ENCODE measurements around the gene SF3A1. TPM values are rescaled to one million over a fixed set of nuclear protein-coding genes. Genes with fewer than 3 reads are reported as not detected.

SF3A1 gene
- total and polyA plus RNA-seq, 2 of the 8 experiments (the other 6 are each of a cell fraction or from before 2014, with no cell fraction given): 27.8 to 285 TPM

DNA sequence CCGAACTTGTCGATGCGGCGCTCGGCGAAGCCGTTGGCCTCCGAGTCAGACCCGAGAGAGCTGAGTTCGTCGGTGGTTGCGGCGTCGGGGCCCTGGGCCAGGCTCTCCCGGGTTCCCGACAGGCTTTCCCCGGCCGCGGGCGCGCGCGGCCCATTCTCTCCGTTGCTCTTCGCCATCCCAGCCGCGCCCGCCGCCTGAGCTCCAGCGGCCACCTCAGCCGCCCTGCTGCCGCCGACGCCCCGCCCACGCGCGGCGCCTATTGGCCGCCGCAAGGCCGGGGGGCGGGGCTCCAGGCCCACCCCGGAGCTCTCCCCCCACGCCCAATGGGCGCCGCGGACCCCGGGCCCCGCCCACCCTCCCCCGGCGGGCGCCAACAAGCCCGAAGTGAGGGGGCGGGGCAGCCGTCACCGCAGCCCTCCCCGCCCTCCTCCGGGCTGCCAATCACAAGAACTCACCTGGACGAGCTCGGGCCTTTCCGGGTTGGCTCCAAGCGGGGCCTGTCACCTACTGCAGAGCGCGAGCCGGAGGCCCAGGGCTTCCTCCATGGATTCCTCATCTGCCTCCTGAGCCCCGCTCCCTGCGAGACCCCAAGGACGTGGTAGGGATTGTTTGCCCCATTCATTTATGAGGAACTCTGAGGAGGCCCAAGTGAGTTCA, 29.9 kb downstream of the SF3A1 start, which contains the start of gene TBC1D10A:
TSS of gene TBC1D10A (minus strand) at position 236 of the 657 bp plus-strand sequence. CDS start at position 176, 60 bp downstream.
- no peak for FAIRE-seq
- Histone ChIP-seq H2AFZ (ENCODE audit: low read length) (peak within 1 kb of the TSS; percentile 90), H4K91ac (replicated peaks; ENCODE audit: insufficient read length, low read length) (no peak within 1 kb of the TSS), H2AK5ac (ENCODE audit: low read depth, low read length) (no peak within 1 kb of the TSS), H2BK5ac (ENCODE audit: low read depth, low read length) (0 out of 2 replicates have a peak within 1 kb of the TSS, but pooled peaks have one; percentile 35), H3K27ac (ENCODE audit: low read depth, low read length) (peak within 1 kb of the TSS; percentile 5; the same call in 1 of the 2 replicates), H3K4me1 (replicated peaks in 1 of 4; ENCODE audit: control insufficient read depth in 3 of 4, insufficient read depth in 4 of 4, low read length in 3 of 4) (peaks cover 0 to 14% (median 7%) of the 10 kb centered on the region in 4 experiments; a peak in 6 of 7 replicates), H3K79me1 (ENCODE audit: low read depth, low read length) (no peaks in the 10 kb centered on the region; the same call in none of the 2 replicates), H3K36me3 (ENCODE audit: control insufficient read depth in 2 of 4, insufficient read depth in 4 of 4, low read length in 3 of 4) (peaks cover 0 to 10% (median 3%) of the 10 kb centered on the region in 4 experiments; a peak in 2 of 8 replicates), H2BK15ac (ENCODE audit: low read length) (0 out of 2 replicates have a peak within 1 kb of the TSS, but pooled peaks have one; percentile 29), H2BK20ac (ENCODE audit: low read length) (0 out of 2 replicates have a peak within 1 kb of the TSS, but pooled peaks have one; percentile 1), H3K23ac (ENCODE audit: insufficient read length) (no peak within 1 kb of the TSS), H3K14ac (ENCODE audit: insufficient read length) (no peak within 1 kb of the TSS), H2BK120ac (replicated peaks; ENCODE audit: low read depth, low read length) (no peak within 1 kb of the TSS), H3K4ac (replicated peaks; ENCODE audit: insufficient read length, low read depth, low read length) (peak within 1 kb of the TSS; percentile 45), H4K8ac (ENCODE audit: extremely low read depth, insufficient read depth, low read length) (peak within 1 kb of the TSS; percentile 77), H3K9me3 (ENCODE audit: insufficient read depth in 2 of 2, low read depth in 1 of 2, low read length in 1 of 2) (no peaks in the 10 kb centered on the region), H3K4me3 (ENCODE audit: extremely low read depth in 1 of 4, insufficient read depth in 2 of 4, low read depth in 3 of 4, low read length in 4 of 4) (peak within 1 kb of the TSS; percentile 71 to 99 (median 75)), H2BK12ac (ENCODE audit: low read depth, low read length) (no peak within 1 kb of the TSS), H3K27me3 (replicated peaks in 1 of 4; ENCODE audit: control insufficient read depth in 3 of 4, extremely low read depth in 1 of 4, insufficient read depth in 3 of 4, low read length in 3 of 4) (no peaks in the 10 kb centered on the region), H4K5ac (ENCODE audit: insufficient read length, low read depth, low read length) (no peak within 1 kb of the TSS), H3K79me2 (ENCODE audit: control insufficient read depth in 1 of 2, insufficient read depth in 2 of 2, low read length in 2 of 2) (no peaks in the 10 kb centered on the region), H3K18ac (ENCODE audit: extremely low read depth, low read length) (no peak within 1 kb of the TSS; the same call in none of the 2 replicates), H3K56ac (replicated peaks; ENCODE audit: insufficient read length, low read depth, low read length) (no peak within 1 kb of the TSS), H3K9ac (replicated peaks in 1 of 4; ENCODE audit: extremely low read depth in 1 of 4, low read depth in 3 of 4, low read length in 3 of 4) (peak within 1 kb of the TSS in 3 of 4 experiments; percentile 15 to 68 (median 51); a peak in 3 of 7 replicates), H3K4me2 (ENCODE audit: insufficient read depth in 1 of 2, low read depth in 2 of 2, low read length in 2 of 2) (peak within 1 kb of the TSS; percentile 57 to 91), H3K23me2 (ENCODE audit: low read depth, low read length) (peaks cover 4% of the 10 kb centered on the region), H4K20me1 (replicated peaks in 1 of 2; ENCODE audit: control insufficient read depth in 1 of 2, insufficient read depth in 2 of 2, low read length in 2 of 2) (peaks cover 0 to 7% of the 10 kb centered on the region in 2 experiments)
- ChIA-PET POLR2A (ENCODE audit: partially characterized antibody) (interaction anchor here (0.6 to 3.2 kb wide), 6 partner anchors 9 to 98 kb away, joined by 3 to 28 read pairs (median 4); partner anchors contain the start of genes CASTOR1, CCDC157, MTFP1 and SF3A1), CTCF (ENCODE audit: partially characterized antibody) (interaction anchor here (0.6 to 20.1 kb wide), 12 partner anchors 9 to 250 kb away, joined by 3 to 203 read pairs (median 4); partner anchors contain the start of gene CASTOR1)
- 4% methylated on average over 23 of the region's 69 CpGs; no CpG with 5 or more reads in 1 of the 2 experiments for WGBS, 2 experiments (ENCODE audit: extremely low coverage in 1 of 2, insufficient coverage in 1 of 2, insufficient read length in 1 of 2, insufficient replicate concordance in 2 of 2, low coverage in 1 of 2, low lambda C conversion rate in 2 of 2, missing lambda C conversion rate in 1 of 2)
- peak; percentile 90 to 92 for DNase-seq (ENCODE audit: low read depth in 1 of 2, low spot score in 2 of 2)
- TF ChIP-seq SAP30 (IDR thresholded peaks at IDR 0.05; ENCODE audit: insufficient read depth, insufficient replicate concordance, low read length) (no peak), RNF2 (IDR thresholded peaks at IDR 0.05; ENCODE audit: borderline replicate concordance, low read depth, low read length, missing control alignments, poor library complexity, severe bottlenecking) (no peak), TEAD4 (IDR thresholded peaks at IDR 0.05; ENCODE audit: low read depth, low read length) (no peak), BRCA1 (IDR thresholded peaks at IDR 0.05; ENCODE audit: low read depth, low read length) (no peak), TBP (IDR thresholded peaks at IDR 0.05; ENCODE audit: low read depth, low read length) (no peak), SIN3A (conservative IDR thresholded peaks at IDR 0.05 in 1 of 2, IDR thresholded peaks at IDR 0.05 in 1 of 2; ENCODE audit: low read depth in 1 of 2, low read length in 2 of 2) (peak; percentile 45 to 73; a peak in 2 of 4 replicates), CHD1 (IDR thresholded peaks at IDR 0.05; ENCODE audit: low read depth, low read length) (no peak), KDM4A (IDR thresholded peaks at IDR 0.05; ENCODE audit: low read depth, low read length, severe bottlenecking) (peak; percentile 87), RBBP5 (IDR thresholded peaks at IDR 0.05; ENCODE audit: borderline replicate concordance, low read depth, low read length) (0 out of 2 replicates have a peak, but pooled peaks have one; percentile 71), TAF7 (optimal IDR thresholded peaks at IDR 0.05; ENCODE audit: borderline replicate concordance, low read depth, low read length) (peak; percentile 11)
